WTC11 (cell line): Measurements from ENCODE around the gene GABBR1. TPM values are rescaled to one million over a fixed set of nuclear protein-coding genes. Genes with fewer than 3 reads are reported as not detected.

Experiments
- ATAC-seq: fragments of 200-7000 bp; cut with Tn5 transposase; 2 replicates; pipeline ENCODE4 v1.10.0; 2021; ENCODE audit warnings: mild to moderate bottlenecking, moderate library complexity
- CTCF ChIA-PET: fragments of 300-600 bp; sonication (Branson Sonifier 250); formaldehyde crosslinking; loops from one replicate; lab custom pipeline; 2021; ENCODE audit warnings: antibody characterized with exemption; lab: Charles Lee
- POLR2A ChIA-PET: fragments of 350-600 bp; sonication (Branson Sonifier 250); formaldehyde crosslinking; loops from one replicate; lab custom pipeline; 2021; ENCODE audit warnings: antibody characterized with exemption; lab: Charles Lee
- DNase-seq: peaks from one replicate; pipeline ENCODE4 v3.0.0; 2021; ENCODE audit warnings: low spot score
- H3K27ac Mint-ChIP-seq: 2 replicates; pipeline ENCODE4 v1.8.0; 2021; ENCODE audit warnings: mixed read lengths
- H3K27me3 Mint-ChIP-seq: 2 replicates; pipeline ENCODE4 v1.8.0; 2021; ENCODE audit warnings: low read depth, mild to moderate bottlenecking, moderate library complexity, mixed read lengths
- H3K36me3 Mint-ChIP-seq: 2 replicates; pipeline ENCODE4 v1.8.0; 2021; ENCODE audit warnings: mixed read lengths
- H3K4me1 Mint-ChIP-seq: 2 replicates; pipeline ENCODE4 v1.8.0; 2022; ENCODE audit warnings: mixed read lengths
- H3K4me3 Mint-ChIP-seq: 2 replicates; pipeline ENCODE4 v1.8.0; 2021; ENCODE audit warnings: mild to moderate bottlenecking, moderate library complexity, mixed read lengths
- H3K9me3 Mint-ChIP-seq: 2 replicates; pipeline ENCODE4 v1.8.0; 2021; ENCODE audit warnings: mixed read lengths
- ARID4B ChIP-seq: sonication (generic); formaldehyde crosslinking; IDR thresholded peaks from 2 replicates; pipeline ENCODE4 v1.8.0; 2023; ENCODE audit warnings: missing genetic modification reagents, mild to moderate bottlenecking, borderline replicate concordance
- ELF4 ChIP-seq: sonication (generic); formaldehyde crosslinking; IDR thresholded peaks from 2 replicates; pipeline ENCODE4 v1.8.1; 2022; ENCODE audit warnings: low read depth, mild to moderate bottlenecking, moderate library complexity, missing genetic modification reagents
- ESRRA ChIP-seq: sonication (generic); formaldehyde crosslinking; IDR thresholded peaks from 2 replicates; pipeline ENCODE4 v1.8.1; 2022; ENCODE audit warnings: mild to moderate bottlenecking, missing genetic modification reagents, borderline replicate concordance
- ETV6 ChIP-seq: sonication (generic); formaldehyde crosslinking; IDR thresholded peaks from 2 replicates; pipeline ENCODE4 v1.8.1; 2022; ENCODE audit warnings: mild to moderate bottlenecking, missing genetic modification reagents
- FOXP1 ChIP-seq: sonication (generic); formaldehyde crosslinking; IDR thresholded peaks from 2 replicates; pipeline ENCODE4 v1.8.0; 2022; ENCODE audit warnings: missing genetic modification reagents, mild to moderate bottlenecking, moderate library complexity, borderline replicate concordance
- HMGXB4 ChIP-seq: sonication (generic); formaldehyde crosslinking; IDR thresholded peaks from 2 replicates; pipeline ENCODE4 v1.8.1; 2023; ENCODE audit warnings: mild to moderate bottlenecking, moderate library complexity, missing genetic modification reagents
- MAX ChIP-seq: sonication (generic); formaldehyde crosslinking; IDR thresholded peaks from 2 replicates; pipeline ENCODE4 v1.8.0; 2022; ENCODE audit warnings: mild to moderate bottlenecking, missing genetic modification reagents
- MXD4 ChIP-seq: fragments of 250-450 bp; sonication (Bioruptor Pico); IDR thresholded peaks from 2 replicates; pipeline ENCODE4 v1.8.0; 2021; ENCODE audit warnings: mild to moderate bottlenecking, moderate library complexity, borderline replicate concordance
- OVOL2 ChIP-seq: fragments of 250-450 bp; sonication (Bioruptor Pico); IDR thresholded peaks from 2 replicates; pipeline ENCODE4 v1.9.0; 2021; ENCODE audit warnings: mild to moderate bottlenecking, borderline replicate concordance
- PREB ChIP-seq: sonication (generic); formaldehyde crosslinking; IDR thresholded peaks from 2 replicates; pipeline ENCODE4 v1.8.1; 2022; ENCODE audit warnings: mild to moderate bottlenecking, missing genetic modification reagents, moderate library complexity, borderline replicate concordance
- RORB ChIP-seq: fragments of 250-450 bp; sonication (Bioruptor Pico); IDR thresholded peaks from 2 replicates; pipeline ENCODE4 v1.9.0; 2021; ENCODE audit warnings: mild to moderate bottlenecking
- SP1 ChIP-seq: sonication (generic); formaldehyde crosslinking; conservative IDR thresholded peaks from 2 replicates; pipeline ENCODE4 v1.8.1; 2022; ENCODE audit warnings: missing genetic modification reagents
- TP53 ChIP-seq: sonication (generic); formaldehyde crosslinking; IDR thresholded peaks from 2 replicates; pipeline ENCODE4 v1.8.1; 2023; ENCODE audit warnings: mild to moderate bottlenecking, missing genetic modification reagents
- USF1 ChIP-seq: sonication (generic); formaldehyde crosslinking; IDR thresholded peaks from 2 replicates; pipeline ENCODE4 v1.8.0; 2022; ENCODE audit warnings: mild to moderate bottlenecking, missing genetic modification reagents
- ZMAT4 ChIP-seq: fragments of 250-450 bp; sonication (Bioruptor Pico); IDR thresholded peaks from 2 replicates; pipeline ENCODE4 v1.9.0; 2021; ENCODE audit warnings: mild to moderate bottlenecking
- ZNF121 ChIP-seq: sonication (generic); formaldehyde crosslinking; IDR thresholded peaks from 2 replicates; pipeline ENCODE4 v1.8.0; 2023; ENCODE audit warnings: missing genetic modification reagents
- ZNF263 ChIP-seq: sonication (generic); formaldehyde crosslinking; IDR thresholded peaks from 2 replicates; pipeline ENCODE4 v1.8.1; 2022; ENCODE audit warnings: low read depth, mild to moderate bottlenecking, moderate library complexity, missing genetic modification reagents
- ZNF317 ChIP-seq: sonication (generic); formaldehyde crosslinking; IDR thresholded peaks from 2 replicates; pipeline ENCODE4 v1.8.1; 2023; ENCODE audit warnings: low read depth, mild to moderate bottlenecking, moderate library complexity, missing genetic modification reagents, borderline replicate concordance
- ZNF532 ChIP-seq: fragments of 250-450 bp; sonication (Bioruptor Pico); IDR thresholded peaks from 2 replicates; pipeline ENCODE4 v1.9.0; 2021; ENCODE audit warnings: mild to moderate bottlenecking, borderline replicate concordance
- ZSCAN18 ChIP-seq: fragments of 250-450 bp; sonication (Bioruptor Pico); IDR thresholded peaks from 2 replicates; pipeline ENCODE4 v2.1.2; 2022; ENCODE audit warnings: mild to moderate bottlenecking, moderate library complexity
- total RNA-seq: library from RNA; stranded (reverse); gene quantifications from 3 replicates; pipeline ENCODE4 v1.2.3, GENCODE V29; 2021

Gene GABBR1
- total RNA-seq, 1 experiment from 2014 or later, result 107 TPM

- TF ChIP-seq SP1 (CRISPR knock-in tag), result peak; percentile 48; the same call in 1 of the 2 replicates
- TF ChIP-seq TP53 (CRISPR knock-in tag), result no peak
- 0 out of 2 replicates have a peak, but pooled peaks have one; percentile 45 for TF ChIP-seq ARID4B (CRISPR knock-in tag)
- no peak for TF ChIP-seq ZMAT4 (CRISPR knock-in tag)
These were observed 1.7 kb downstream of the GABBR1 start (continued) for GRCh38 chr6:29631209-29631810.

GRCh38 chr6:29630315-29630714 is 2.7 kb downstream of the GABBR1 start:
- Mint-ChIP-seq H3K4me3 (peak overlapping the region; percentile 87), H3K4me1 (peaks cover 66% of the 10 kb centered on the region), H3K27ac (no peak overlapping the region), H3K27me3 (no peaks in the 10 kb centered on the region), H3K9me3 (no peaks in the 10 kb centered on the region), H3K36me3 (no peaks in the 10 kb centered on the region)
- no peak for ATAC-seq
- ChIA-PET CTCF (interaction anchor here (0.6 to 4.4 kb wide), 5 partner anchors 17 to 255 kb away, joined by 3 to 28 read pairs (median 8); no protein-coding TSS in a partner anchor), POLR2A (no interaction called here)
- no peak for DNase-seq
- TF ChIP-seq ESRRA (CRISPR knock-in tag), result no peak
- TF ChIP-seq ELF4, result no peak
- no peak for TF ChIP-seq ZNF532 (CRISPR knock-in tag)
- TF ChIP-seq MXD4 (CRISPR knock-in tag), result no peak
- no peak for TF ChIP-seq ZNF317 (CRISPR knock-in tag)
- no peak for TF ChIP-seq ZSCAN18 (CRISPR knock-in tag)
- TF ChIP-seq ETV6 (CRISPR knock-in tag), result no peak
- TF ChIP-seq OVOL2, result no peak
- TF ChIP-seq MAX (CRISPR knock-in tag), result no peak
- no peak for TF ChIP-seq USF1 (CRISPR knock-in tag)
- TF ChIP-seq TP53 (CRISPR knock-in tag), result no peak
- TF ChIP-seq PREB (CRISPR knock-in tag), result no peak
- no peak for TF ChIP-seq FOXP1 (CRISPR knock-in tag)
- no peak for TF ChIP-seq ZNF121
- TF ChIP-seq HMGXB4, result no peak
- TF ChIP-seq RORB (CRISPR knock-in tag), result no peak
- no peak for TF ChIP-seq ZNF263 (CRISPR knock-in tag)
